HG02642 (cell line): ENCODE results near the gene SH3PXD2A.
A peak's percentile ranks its signal among the peaks of the same experiment; 100 is the strongest.

Experiments used
- ATAC-seq: cut with Tn5 transposase; IDR thresholded peaks from one replicate; pipeline ENCODE4 v1.9.1; 2021; ENCODE audit warnings: mild to moderate bottlenecking; ENCODE audit not compliant: unreplicated experiment, poor library complexity

Gene SH3PXD2A

DNA sequence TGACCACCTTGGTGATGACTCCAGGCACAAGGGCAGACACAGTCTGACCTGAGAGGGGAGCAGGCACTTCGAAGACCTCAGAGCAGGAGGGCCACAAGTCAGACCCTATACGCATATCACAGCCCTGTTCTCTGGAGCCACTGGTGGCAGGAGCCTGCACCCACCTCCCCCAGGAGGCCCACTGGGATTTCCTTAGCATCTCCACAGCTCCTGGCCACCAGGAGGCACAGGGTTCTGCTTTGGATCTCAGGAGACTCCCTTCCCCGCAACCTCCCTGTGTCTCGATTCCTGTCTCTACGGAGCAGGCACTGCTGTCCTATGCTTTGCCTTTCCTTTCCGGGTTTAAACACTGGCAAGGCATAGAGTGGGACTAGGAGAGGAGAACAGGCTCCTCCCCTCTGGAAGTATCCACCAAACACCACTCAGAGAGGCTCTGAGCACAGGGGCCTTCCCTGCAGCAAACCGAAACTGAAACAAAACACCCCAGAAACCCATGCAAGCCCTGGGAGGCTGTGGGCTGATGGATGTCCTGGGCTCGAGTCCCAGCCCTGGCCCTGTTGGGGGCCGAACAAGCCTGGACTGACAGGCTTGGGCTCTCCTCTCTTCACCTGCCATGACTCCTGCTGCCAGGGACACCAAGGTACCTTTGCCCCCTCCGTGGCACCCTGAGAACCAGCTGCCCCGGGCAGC lies 195.6 kb downstream of the SH3PXD2A start:
- peak; percentile 84 for ATAC-seq

DNA sequence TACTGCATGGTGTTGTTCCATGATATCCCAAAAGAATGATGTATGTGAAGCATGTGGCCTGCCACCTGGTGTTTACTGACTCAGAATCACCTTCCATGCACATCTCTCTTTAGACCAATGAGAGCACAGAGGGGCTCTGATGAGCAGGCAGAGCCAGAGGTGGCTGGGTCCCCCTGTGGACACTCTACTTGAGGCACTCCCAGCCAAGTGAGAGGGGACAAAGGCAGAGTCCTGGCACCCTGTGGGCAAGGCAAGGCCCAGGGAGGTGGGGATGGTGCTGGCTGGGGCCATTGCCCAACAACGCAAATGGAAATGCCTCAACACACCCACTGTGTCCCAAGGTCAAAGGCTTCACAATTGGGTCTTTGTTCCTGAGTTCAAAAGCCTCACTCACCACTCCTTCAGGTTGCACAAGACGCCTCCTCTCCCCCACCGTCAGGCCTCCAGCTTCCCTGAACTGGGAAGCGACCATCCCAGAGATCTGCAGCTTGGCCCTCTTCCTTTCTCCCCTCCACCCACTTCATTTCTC lies 197.3 kb downstream of the SH3PXD2A start:
- ATAC-seq: no peak

DNA sequence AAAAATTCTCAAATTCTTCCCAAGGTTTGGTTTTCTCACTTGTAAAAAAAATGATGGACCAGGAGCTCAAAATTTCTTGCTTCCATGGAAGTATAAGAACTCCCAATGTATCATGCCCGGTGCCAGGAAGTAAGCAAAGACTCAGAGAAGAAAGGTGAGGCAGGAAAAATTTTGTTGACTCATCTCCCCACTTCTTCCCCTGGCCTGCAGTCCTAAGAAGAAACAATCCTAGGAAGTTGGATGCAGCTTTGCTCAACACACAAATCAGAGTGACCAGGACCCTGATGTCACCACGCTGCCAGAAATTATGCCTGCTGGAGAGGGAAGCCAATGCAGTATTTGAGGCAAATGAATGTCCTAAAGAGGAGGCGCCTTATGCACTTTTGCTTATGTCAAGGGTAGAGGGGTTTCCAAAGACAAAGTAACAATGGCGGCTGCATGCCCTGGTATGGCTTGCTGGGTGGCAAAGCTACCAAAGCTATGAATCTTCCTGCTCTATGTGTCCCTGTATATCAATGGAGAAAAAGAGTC lies 198.2 kb downstream of the SH3PXD2A start:
- ATAC-seq: no peak

DNA sequence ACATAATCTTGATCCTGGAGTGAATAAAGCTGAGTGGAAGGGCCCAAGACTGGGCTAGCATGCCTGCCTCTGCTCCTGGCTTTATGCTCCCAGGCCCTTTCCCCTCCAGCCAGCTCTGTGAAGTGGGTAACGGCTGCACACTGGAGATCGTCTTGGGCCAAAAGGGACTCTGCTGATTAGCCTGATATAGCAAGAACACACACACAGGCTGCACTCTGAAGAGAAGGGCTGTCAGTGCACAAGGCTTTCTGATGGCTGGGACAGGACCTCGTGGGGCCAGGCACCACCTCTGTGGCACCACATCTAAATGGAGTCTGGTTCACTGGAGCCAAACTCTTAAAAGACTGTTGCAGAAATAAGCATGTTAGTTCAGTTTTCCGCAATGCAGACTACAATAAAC lies 200.5 kb downstream of the SH3PXD2A start:
- ATAC-seq: no peak

DNA sequence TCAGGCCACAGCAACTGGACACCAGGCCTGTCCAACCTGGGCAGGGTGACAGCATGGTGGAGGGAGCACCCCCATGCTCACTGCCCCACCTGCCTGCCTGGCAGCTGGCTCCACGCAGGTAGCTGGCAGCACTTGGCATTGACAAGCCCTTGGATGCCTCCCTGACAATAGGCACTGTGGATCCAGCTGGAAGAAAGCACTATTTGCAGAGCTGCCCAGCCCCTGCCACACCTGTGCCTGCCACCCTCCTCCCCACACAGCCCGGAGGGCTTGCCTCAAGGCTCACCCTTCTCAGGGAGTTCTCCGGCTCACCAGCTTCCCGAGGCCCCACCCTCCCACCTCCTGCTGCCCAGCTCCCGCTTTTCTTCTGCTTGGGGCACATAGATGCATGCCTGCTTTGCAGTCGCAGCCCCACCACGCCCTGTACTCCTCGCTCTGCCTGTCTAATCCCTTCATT lies 201.8 kb downstream of the SH3PXD2A start:
- ATAC-seq: no peak

DNA sequence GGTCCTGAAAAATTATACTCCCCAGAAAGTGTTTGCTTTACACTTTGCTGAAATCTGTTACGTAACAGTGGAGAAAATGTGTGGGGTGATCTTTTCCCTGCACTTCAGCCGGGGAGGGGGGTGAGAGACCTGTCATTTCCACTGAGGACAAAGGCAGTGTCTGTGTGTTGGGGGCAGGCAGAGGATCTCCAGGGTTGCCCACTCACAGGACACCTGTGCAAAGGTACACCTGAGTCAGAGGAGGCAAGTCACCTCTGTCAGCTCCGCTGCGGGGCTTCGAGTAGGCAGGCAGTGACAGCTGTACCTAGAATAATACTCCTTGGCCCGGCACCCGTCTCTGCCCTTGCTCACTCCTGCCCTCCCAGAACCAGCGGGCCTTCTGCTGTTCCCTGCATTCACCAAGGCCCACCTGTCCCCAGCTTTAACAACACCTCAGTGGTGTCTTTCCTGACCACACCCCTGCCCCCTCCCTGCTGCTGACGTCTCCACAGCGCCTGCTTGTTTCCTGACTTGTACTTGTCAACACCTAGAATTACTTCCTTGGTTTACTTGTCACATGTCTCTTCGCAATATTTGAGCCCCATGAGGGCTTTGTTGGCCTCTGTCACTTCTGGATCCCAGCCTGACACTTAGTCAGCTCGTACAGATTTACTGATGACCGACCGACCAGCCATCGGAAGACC lies 202.6 kb downstream of the SH3PXD2A start:
- ATAC-seq: no peak

DNA sequence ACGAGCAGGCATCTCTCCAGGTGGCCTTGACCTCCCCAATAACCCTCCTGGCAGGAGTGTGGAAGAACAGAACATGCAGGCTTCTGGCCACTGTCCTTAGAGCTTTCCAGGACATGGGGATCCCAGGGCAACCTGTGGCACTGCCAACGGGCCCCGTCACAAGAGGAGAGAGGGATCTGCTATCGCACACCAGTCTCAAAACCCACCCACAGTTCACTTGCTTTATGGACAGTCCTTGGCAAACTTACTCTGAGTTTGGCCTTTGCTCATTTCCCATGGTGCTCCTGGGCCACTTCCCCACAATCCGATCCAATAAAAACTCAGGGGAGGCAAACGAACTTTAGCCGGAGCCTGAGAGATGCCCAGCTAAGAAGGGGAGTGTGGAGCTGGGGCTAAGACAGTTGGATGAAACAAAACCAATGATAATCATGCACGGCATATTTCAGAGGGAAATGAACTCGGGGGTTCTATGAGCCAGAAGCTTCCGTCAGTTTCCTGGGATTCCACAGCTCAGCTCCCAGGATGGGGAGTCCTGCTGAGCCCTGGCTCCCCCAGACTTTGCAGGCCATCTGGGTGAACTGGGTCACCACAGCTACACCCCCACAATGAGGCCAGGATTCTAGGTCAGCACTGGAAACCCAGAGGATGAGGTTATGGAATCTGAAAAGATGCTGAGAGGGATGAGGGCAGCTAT lies 203.4 kb downstream of the SH3PXD2A start:
- ATAC-seq: no peak

DNA sequence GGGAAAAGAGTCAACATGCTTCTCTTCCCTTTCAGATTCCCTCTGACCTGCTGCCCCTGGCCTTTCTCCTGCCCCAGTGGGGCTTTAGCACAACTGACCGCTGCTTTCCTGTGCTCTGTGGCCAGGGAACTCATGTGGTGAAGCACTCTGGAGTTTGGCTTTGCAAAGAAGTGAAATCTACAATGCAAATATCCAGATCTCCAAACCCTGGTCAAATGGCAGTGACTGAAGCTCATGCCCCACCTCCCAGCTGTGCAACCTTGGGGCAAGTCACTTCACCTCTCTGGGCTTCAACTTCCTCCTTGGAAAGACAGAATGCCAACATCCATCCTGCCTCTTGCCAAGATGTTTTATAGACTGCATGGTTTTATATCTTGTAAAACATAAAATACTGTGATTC lies 204.0 kb downstream of the SH3PXD2A start:
- no peak for ATAC-seq

DNA sequence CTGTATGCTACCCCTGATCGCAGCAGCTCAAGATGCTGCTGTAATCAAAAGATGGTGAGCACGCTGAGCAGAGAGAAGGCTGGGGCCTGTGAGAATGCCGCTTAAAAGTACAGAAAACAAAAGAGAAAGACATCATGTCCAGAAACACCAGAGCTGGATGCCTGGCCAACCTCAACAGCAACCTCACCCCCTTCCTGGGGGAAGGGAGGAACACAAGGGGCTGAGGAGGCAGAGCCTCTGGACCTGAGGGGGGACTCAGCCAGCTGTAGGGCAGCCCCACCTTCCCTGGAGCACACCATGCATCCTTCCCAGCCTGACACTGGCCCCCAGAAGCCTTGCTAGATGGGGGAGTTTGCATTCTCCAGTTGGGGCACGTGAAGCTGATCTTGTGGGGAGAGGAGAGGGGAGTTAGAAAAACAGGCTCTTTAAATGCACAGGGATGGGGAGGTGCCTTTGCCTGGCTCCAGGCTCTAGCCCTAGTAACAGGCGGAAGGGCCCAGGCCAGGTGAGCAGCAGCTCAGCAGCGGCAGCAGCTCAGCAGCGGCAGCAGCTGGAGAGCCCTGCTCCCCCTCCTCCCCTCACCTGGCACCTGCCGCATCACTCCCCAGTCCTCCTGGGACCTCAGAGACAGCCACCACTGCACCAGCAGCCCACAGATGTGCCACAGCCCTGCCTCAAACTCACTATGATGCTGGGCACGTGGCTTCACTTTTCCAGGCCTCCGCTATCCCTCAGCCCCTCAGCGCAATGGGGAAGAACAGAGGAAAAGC lies 205.5 kb downstream of the SH3PXD2A start:
- no peak for ATAC-seq

DNA sequence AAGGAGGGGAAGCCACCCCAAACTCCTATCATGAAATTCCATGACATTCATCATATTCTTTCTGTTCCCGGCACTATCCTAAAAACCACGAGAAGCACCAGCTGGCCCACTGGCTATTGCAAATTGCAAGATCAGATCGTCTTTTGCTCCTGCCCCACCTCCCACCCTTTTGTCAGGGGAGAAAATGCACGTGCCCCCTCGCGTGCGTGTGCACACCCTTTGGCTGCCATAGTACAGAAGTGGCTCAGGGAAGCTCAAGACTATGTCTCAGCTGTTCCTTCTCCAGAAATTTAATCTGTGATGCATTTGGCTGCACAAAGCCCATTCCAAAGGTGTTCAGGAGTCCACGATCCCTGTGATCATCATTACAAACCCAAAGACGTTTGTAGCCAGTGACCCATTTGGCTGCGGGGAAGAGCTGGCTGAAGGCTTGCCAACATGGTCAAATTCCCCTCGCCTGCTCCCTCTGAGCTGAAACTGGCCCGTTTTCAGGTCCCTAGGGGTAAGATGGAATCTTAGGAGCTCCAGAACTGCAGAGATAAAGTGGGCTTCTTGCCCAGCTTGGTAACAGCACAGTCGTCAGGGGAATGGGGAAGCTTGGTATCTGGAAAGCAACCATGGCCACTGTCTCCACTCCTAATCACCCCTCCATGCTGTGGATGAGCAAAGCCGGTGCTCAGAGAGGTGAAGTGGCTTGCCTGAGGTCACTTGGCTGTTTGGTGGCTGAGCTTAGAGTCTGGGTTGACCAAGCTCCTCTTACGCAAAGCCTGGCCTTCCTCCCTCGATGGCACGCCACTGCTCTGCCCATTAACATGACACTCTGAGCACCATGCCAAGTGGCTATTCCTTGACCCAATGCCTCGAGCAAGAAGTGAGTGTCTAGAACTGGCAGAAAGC lies 206.5 kb downstream of the SH3PXD2A start:
- no peak for ATAC-seq

DNA sequence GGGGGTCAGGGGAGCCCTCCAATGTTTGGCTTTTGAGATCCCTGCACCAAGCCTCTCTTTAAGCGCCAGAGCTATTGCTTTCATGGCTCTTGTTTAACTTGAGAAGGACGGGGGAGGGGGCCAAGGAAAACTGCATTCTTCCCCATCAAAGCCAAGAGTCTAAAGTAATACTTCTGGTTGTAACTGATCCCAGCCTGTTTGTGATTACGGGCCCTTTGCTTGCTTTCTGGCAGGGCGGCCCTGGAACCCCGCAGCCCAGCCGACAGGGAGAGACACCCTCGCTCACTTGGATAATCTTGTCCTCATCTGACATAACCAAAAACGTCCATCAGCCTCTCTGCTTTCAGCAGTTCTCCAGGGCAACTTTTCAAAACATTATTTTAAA lies 207.1 kb downstream of the SH3PXD2A start:
- no peak for ATAC-seq

DNA sequence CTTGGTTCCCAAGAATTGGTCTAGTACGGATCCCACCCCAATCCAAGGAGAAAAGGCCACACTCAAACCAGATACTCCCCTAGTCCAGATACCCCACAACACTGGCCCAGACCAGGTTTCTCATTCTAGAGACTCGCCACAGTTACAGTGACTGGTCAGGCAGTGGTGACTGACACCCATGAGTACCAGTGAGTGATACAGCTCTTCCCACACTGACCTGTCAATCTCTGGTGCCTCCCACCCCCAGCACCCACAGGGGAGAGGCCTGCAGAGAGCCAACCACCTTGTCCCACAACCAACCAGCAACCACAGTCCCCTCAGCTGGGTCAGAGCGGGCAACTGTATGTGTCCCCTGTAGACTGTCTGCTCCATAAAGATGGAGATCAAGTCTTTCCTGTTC lies 209.1 kb downstream of the SH3PXD2A start:
- no peak for ATAC-seq

DNA sequence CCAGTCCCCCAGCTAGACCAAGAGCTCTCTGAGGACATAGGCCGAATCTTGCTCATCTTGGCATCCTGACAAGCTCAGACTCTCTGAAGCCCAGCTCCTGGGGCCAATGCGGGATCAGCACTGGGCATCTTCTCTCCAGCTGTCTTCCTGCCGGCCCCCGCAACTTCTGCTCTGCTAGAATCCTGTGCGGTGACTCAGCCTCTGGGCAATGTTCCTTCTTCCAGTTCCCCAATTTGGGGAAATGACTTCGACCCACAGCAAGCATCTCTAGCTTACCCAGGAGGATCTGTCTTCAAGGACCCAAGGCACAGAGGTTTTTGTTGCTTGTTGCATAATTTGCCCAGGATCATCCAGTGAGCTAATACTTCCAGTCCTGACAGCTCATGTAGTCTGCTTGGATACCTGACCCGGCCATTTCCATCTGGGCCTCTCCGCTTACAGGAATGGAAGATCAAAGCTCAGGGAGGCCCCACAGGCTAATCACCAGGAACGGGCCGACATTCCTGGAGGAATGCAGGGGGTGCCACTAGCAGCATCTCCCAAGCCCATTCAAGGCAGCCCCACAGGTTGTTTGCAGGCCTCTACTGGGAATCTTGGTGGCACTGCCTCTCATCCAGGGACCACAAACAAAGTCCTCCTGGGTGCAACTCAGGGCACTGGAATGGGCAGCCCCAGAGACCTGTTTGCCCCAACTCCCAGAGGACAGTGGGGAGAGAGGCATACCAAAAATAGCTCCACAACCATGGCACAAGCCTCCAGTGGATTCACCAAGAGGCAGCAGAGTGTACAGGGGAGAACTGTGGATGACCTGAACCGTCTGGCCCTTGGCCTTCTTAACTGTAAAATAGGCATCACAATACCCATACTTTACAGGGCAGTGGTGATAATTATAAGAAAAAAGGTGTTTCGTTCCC lies 210.0 kb downstream of the SH3PXD2A start:
- no peak for ATAC-seq

DNA sequence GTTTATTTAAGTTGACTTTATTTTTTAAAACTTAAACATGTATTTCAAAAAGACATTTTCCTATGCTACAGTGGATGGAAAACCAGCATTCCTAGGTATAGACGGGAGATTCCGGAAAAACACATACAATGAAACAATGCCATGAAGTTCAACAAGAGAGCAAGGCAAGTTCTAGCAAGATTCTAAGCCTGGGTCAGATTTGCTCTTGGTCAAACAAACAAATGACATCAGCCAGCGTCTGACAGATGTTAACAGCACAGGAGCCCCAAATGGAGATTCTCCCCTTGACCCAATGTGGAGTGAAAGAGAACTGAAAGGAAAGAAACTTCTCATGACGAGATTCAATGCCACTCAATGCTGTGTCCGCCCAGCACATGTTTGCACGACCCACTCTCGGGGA lies 212.0 kb downstream of the SH3PXD2A start:
- no peak for ATAC-seq

DNA sequence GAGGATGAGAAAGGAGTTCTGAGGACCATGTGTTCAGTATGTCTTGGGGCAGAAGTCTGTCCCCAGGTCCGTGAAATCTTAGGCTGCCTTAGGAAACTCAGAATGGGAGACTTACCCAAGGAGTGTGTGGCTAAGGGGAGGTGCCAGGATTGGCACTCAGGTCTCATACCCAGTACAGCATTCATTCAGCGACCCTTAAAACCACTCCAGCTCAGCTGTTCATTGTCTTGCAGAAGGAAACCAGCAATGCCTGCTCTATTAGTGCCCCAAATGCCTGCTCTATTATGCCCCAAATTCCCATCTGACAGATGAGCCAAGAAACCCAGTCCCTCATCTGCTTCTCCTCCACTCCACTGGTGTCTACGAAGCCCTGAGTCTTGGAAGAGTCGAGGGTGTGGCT lies 214.1 kb downstream of the SH3PXD2A start:
- no peak for ATAC-seq

DNA sequence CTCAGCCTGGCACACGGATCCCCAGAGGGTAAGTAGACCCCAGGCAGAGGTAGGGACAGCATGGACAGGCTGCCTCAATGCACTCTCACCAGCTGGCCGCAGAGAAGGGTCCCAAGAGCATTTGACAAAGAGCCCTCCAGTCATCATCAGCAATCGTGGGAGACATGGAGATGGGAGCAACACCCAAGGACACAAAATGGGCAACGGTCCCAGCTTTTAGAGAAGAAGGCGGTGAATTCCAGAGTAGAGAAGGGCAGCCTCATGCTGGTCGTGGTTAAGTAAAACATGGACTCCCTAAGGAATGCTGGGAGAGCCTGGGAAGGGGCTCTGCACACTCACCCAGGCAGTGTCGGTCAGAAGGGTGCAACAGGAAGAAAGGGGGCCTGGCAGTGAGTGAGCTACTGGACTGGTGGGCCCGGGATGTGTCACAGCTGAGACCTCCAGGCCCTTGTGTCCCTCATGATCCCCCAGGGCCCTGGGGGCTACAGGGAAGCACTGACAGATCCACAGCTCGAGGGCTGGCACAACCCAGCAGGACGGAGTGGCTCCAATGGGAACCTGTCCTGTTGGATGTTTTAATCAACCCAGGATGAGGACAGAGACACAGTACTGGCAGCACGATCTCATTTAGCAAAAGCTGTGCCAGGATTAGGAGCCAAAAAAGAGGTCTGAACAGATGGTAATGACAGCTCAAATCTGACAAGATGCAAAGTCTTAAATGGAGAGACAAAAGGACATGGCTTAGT lies 214.8 kb downstream of the SH3PXD2A start:
- no peak for ATAC-seq

DNA sequence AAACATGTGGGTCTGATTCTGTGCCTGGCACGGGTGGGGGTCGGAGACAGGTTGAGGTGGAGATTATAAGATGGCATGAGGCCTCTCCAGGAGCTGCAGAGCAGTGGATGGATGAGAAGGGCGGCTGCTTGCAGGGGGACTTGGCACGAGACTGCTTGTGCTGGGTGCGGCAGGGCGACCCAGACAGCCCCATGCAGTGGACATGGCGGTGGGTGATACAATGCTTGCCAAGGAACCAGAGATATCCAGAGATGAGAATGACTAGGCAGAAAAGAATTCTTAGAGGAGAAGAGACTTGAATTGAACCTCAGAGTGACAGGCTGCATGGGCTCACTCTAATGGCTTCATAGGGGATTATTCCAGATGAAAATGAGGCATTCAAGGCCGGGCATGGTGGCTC lies 216.4 kb downstream of the SH3PXD2A start:
- no peak for ATAC-seq
